Ishikawa (cell line): Measurements from ENCODE around the gene KIFC3.

Experiments
- CREB1 ChIP-seq: IDR thresholded peaks from 2 replicates; pipeline ENCODE4 v1.6.1; 2012; ENCODE audit warnings: low read depth
- EGR1 ChIP-seq: IDR thresholded peaks from 2 replicates; pipeline ENCODE4 v1.6.1; 2012
- EP300 ChIP-seq: IDR thresholded peaks from 2 replicates; pipeline ENCODE4 v1.6.1; 2012; ENCODE audit warnings: borderline replicate concordance
- MAX ChIP-seq: IDR thresholded peaks from 2 replicates; pipeline ENCODE4 v1.6.1; 2012
- REST ChIP-seq: IDR thresholded peaks from 2 replicates; pipeline ENCODE4 v1.6.1; 2012; ENCODE audit warnings: low read depth, mild to moderate bottlenecking
- TAF1 ChIP-seq: IDR thresholded peaks from 2 replicates; pipeline ENCODE4 v1.6.1; 2012; ENCODE audit warnings: low read depth, mild to moderate bottlenecking
- TCF12 ChIP-seq: IDR thresholded peaks from 2 replicates; pipeline ENCODE4 v1.6.1; 2012; ENCODE audit warnings: low read depth
- TEAD4 ChIP-seq: IDR thresholded peaks from 2 replicates; pipeline ENCODE4 v1.6.1; 2012
- YY1 ChIP-seq: IDR thresholded peaks from 2 replicates; pipeline ENCODE4 v1.6.1; 2012; ENCODE audit warnings: low read depth
- ZBTB7A ChIP-seq: IDR thresholded peaks from 2 replicates; pipeline ENCODE4 v1.6.1; 2012; ENCODE audit warnings: low read depth

GRCh38 chr16:57765160-57765728 is 37.0 kb downstream of the KIFC3 start:
- TF ChIP-seq TAF1 (no peak), TCF12 (no peak), REST (no peak), EGR1 (no peak), CREB1 (no peak), YY1 (no peak), EP300 (no peak), MAX (no peak), ZBTB7A (no peak), TEAD4 (no peak)
